B cell (primary cell): ENCODE results near the gene NMT1. TPM values are rescaled to one million over a fixed set of nuclear protein-coding genes. Genes with fewer than 3 reads are reported as not detected.
A peak's percentile ranks its signal among the peaks of the same experiment; 100 is the strongest.

ENCODE experiments used
- ATAC-seq: fragments of 200-7000 bp; cut with Tn5 transposase; one replicate; pipeline ENCODE4 v1.10.0; 2021; ENCODE audit warnings: low read depth, mild to moderate bottlenecking, moderate number of reproducible peaks, moderate library complexity
- CTCF ChIA-PET: fragments of 350-600 bp; sonication (Branson Sonifier 250); formaldehyde crosslinking; loops from one replicate; lab custom pipeline; 2021; ENCODE audit warnings: antibody characterized with exemption, inconsistent platforms; lab: Charles Lee
- POLR2A ChIA-PET: fragments of 350-600 bp; sonication (Branson Sonifier 250); formaldehyde crosslinking; loops from one replicate; lab custom pipeline; 2021; ENCODE audit warnings: antibody characterized with exemption; lab: Charles Lee
- DNase-seq: peaks from one replicate; pipeline ENCODE4 v3.0.0; 2013
- H2AFZ ChIP-seq: 2 replicates; pipeline ENCODE4 v1.6.1; 2012; ENCODE audit warnings: mild to moderate bottlenecking, low read depth, low read length; ENCODE audit not compliant: insufficient read depth, poor library complexity, severe bottlenecking
- H3K27ac ChIP-seq, 2 donors: 1 replicate in 1 of 2; 2 replicates in 1 of 2; pipeline ENCODE4 v1.5.1; 2012 to 2013; ENCODE audit warnings: low read length in 2 of 2, mild to moderate bottlenecking in 2 of 2, moderate library complexity in 1 of 2
- H3K27me3 ChIP-seq, 4 experiments: fragments of 200-600 bp in 1 of 4; sonication (generic) in 1 of 4; replicated peaks in 1 of 4; 1 replicate in 2 of 4; 2 replicates in 2 of 4; pipeline versions ENCODE4 v1.6.1 to v1.7.0; 2013 to 2016; ENCODE audit warnings: low read length in 3 of 4, mild to moderate bottlenecking in 2 of 4, mixed read lengths in 1 of 4, moderate library complexity in 1 of 4; ENCODE audit not compliant: insufficient read depth in 4 of 4, control insufficient read depth in 3 of 4; ENCODE audit errors: control extremely low read depth in 1 of 4
- H3K36me3 ChIP-seq, 2 experiments: replicated peaks in 1 of 2; 1 replicate in 1 of 2; 2 replicates in 1 of 2; pipeline versions ENCODE4 v1.6.1 to v1.7.1; 2013; ENCODE audit warnings: low read length in 1 of 2; ENCODE audit not compliant: insufficient read depth in 2 of 2, control insufficient read depth in 1 of 2; ENCODE audit errors: control extremely low read depth in 1 of 2, extremely low read depth in 1 of 2
- H3K4me1 ChIP-seq, 2 donors: fragments of 200-600 bp in 1 of 2; sonication (generic) in 1 of 2; 1 replicate in 1 of 2; 2 replicates in 1 of 2; pipeline versions ENCODE4 v1.5.1 to v1.6.1; 2013 to 2017; ENCODE audit warnings: low read length in 2 of 2; ENCODE audit not compliant: control insufficient read depth in 2 of 2, insufficient read depth in 2 of 2
- H3K4me2 ChIP-seq: replicated peaks from 2 replicates; pipeline ENCODE3; 2012; ENCODE audit warnings: mild to moderate bottlenecking, low read depth, low read length; ENCODE audit not compliant: poor library complexity, severe bottlenecking
- H3K4me3 ChIP-seq, 5 experiments: fragments of 200-600 bp in 1 of 5; sonication (generic) in 1 of 5; 1 replicate in 3 of 5; 2 replicates in 2 of 5; pipeline versions ENCODE4 v1.5.1 to v1.7.0; 2011 to 2016; ENCODE audit warnings: low read length in 4 of 5, mild to moderate bottlenecking in 4 of 5, low read depth in 2 of 5, control low read depth in 1 of 5, moderate library complexity in 1 of 5; ENCODE audit not compliant: insufficient read depth in 1 of 5; ENCODE audit errors: control extremely low read depth in 1 of 5, extremely low read depth in 1 of 5
- H3K79me2 ChIP-seq: fragments of 200-600 bp; sonication (generic); one replicate; pipeline ENCODE4 v1.6.0; 2016; ENCODE audit warnings: low read length; ENCODE audit not compliant: control insufficient read depth, insufficient read depth
- H3K9ac ChIP-seq: fragments of 200-600 bp; sonication (generic); 2 replicates; pipeline ENCODE4 v1.6.1; 2017; ENCODE audit warnings: mild to moderate bottlenecking, low read length, moderate library complexity
- H3K9me3 ChIP-seq, 3 donors: one replicate each; pipeline versions ENCODE4 v1.6.1 to v1.7.1; 2013; ENCODE audit warnings: low read length in 2 of 3; ENCODE audit not compliant: control insufficient read depth in 2 of 3, insufficient read depth in 1 of 3; ENCODE audit errors: control extremely low read depth in 1 of 3
- H4K20me1 ChIP-seq: 2 replicates; pipeline ENCODE4 v1.6.0; 2012; ENCODE audit warnings: mild to moderate bottlenecking, low read length; ENCODE audit not compliant: insufficient read depth, control insufficient read depth, poor library complexity, severe bottlenecking
- H3K27ac Mint-ChIP-seq: one replicate; pipeline ENCODE4 v1.8.0; 2021; ENCODE audit warnings: mixed read lengths
- H3K27me3 Mint-ChIP-seq: one replicate; pipeline ENCODE4 v1.8.0; 2021; ENCODE audit warnings: mixed read lengths
- H3K4me1 Mint-ChIP-seq: one replicate; pipeline ENCODE4 v1.8.0; 2021; ENCODE audit warnings: mixed read lengths
- H3K4me3 Mint-ChIP-seq: one replicate; pipeline ENCODE4 v1.8.0; 2021; ENCODE audit warnings: mixed read lengths
- H3K9me3 Mint-ChIP-seq: one replicate; pipeline ENCODE4 v1.8.0; 2022; ENCODE audit warnings: mixed read lengths; ENCODE audit not compliant: insufficient read depth
- CTCF ChIP-seq: fragments of 200-600 bp; IDR thresholded peaks from one replicate; pipeline ENCODE4 v1.8.0; 2022; ENCODE audit warnings: antibody characterized with exemption, mild to moderate bottlenecking
- EZH2 ChIP-seq: IDR thresholded peaks from 2 replicates; pipeline ENCODE4 v1.6.1; 2012; ENCODE audit warnings: borderline replicate concordance, low read depth, mild to moderate bottlenecking, moderate library complexity, low read length; ENCODE audit not compliant: insufficient read depth, poor library complexity, severe bottlenecking
- WGBS: methylation state at CpG from one replicate; pipeline ENCODE4 v1.1.5; 2013; ENCODE audit warnings: missing lambda C conversion rate; ENCODE audit not compliant: insufficient coverage; 5-methylcytosine and 5-hydroxymethylcytosine counted together
- intact Hi-C: fragments of 100-400 bp; cut with micrococcal nuclease; formaldehyde crosslinking; loops from one replicate; pipeline ENCODE4 v1.10.0; 2022
- polyA plus RNA-seq: library from polyadenylated mRNA; depleted of rRNA; stranded (reverse); fragments of >200 nt; gene quantifications from 2 replicates; pipeline ENCODE4 v1.2.3, GENCODE V29; 2012
- total RNA-seq, 2 donors: library from RNA; stranded (reverse); fragments of 120-200 nt in 1 of 2; gene quantifications; 1 replicate in 1 of 2; 2 replicates in 1 of 2; pipeline versions ENCODE4 v1.2.3 to v1.2.4, GENCODE V29; 2013 to 2022

NMT1 gene
- total and polyA plus RNA-seq, 2 donors (not counting 1 experiment from before 2014, with no cell fraction given), result 30.1 to 134 TPM

GRCh38 chr17:45018514-45018847 lies 42.6 kb upstream of the NMT1 start:
- POLR2A ChIA-PET, result no interaction called here
- no peak overlapping the region for H3K27ac Mint-ChIP-seq
- peak overlapping the region; percentile 58 for H3K9ac ChIP-seq
- H3K4me1 Mint-ChIP-seq, result peaks cover 27% of the 10 kb centered on the region
- peaks cover 0 to 43% (median 34%) of the 10 kb centered on the region in 4 experiments for H3K27me3 ChIP-seq
- no peaks in the 10 kb centered on the region for H3K36me3 ChIP-seq
- H3K27ac ChIP-seq, result no peak overlapping the region
- peak overlapping the region; percentile 88 for H3K4me2 ChIP-seq
- H3K4me1 ChIP-seq, result peaks cover 27 to 28% of the 10 kb centered on the region in 2 donors
- CTCF ChIA-PET, result interaction anchor here (8.5 kb wide), 1 partner anchor 98 kb away, joined by 95 read pairs; no protein-coding TSS in a partner anchor
- TF ChIP-seq CTCF (no peak), EZH2 (no peak)
- ATAC-seq (no peak), DNase-seq (peak; percentile 22)
- peaks cover 0 to 16% (median 0%) of the 10 kb centered on the region in 3 donors for H3K9me3 ChIP-seq
- H4K20me1 ChIP-seq, result no peaks in the 10 kb centered on the region
- no peaks in the 10 kb centered on the region for H3K9me3 Mint-ChIP-seq
- H3K27me3 Mint-ChIP-seq, result peaks cover 39% of the 10 kb centered on the region
- H3K4me3 ChIP-seq, result peak overlapping the region in 2 of 5 experiments; percentile 30 to 56
- peak overlapping the region; percentile 88 for H3K4me3 Mint-ChIP-seq
- WGBS, result 11% methylated on average over 2 of the region's 4 CpGs
- intact Hi-C loops, result no loop called here
- H2AFZ ChIP-seq, result peak overlapping the region; percentile 58
- no peaks in the 10 kb centered on the region for H3K79me2 ChIP-seq

- Mint-ChIP-seq H3K4me1 (peaks cover 27% of the 10 kb centered on the region), H3K27ac (no peak overlapping the region), H3K27me3 (peaks cover 39% of the 10 kb centered on the region), H3K4me3 (peak overlapping the region; percentile 88), H3K9me3 (no peaks in the 10 kb centered on the region)
- CTCF ChIA-PET, result interaction anchor here (1.3 to 8.5 kb wide), 2 partner anchors 28 to 99 kb away, joined by 3 to 95 read pairs; no protein-coding TSS in a partner anchor
- Histone ChIP-seq H3K27ac (no peak overlapping the region), H3K9ac (peak overlapping the region; percentile 58), H3K4me1 (peaks cover 27 to 28% of the 10 kb centered on the region in 2 donors), H4K20me1 (no peaks in the 10 kb centered on the region), H3K27me3 (peaks cover 0 to 43% (median 34%) of the 10 kb centered on the region in 4 experiments), H3K79me2 (no peaks in the 10 kb centered on the region), H2AFZ (peak overlapping the region; percentile 58), H3K4me3 (peak overlapping the region in 3 of 5 experiments; percentile 30 to 56 (median 38)), H3K4me2 (peak overlapping the region; percentile 88), H3K36me3 (peaks cover 0 to 2% of the 10 kb centered on the region in 2 experiments), H3K9me3 (peaks cover 0 to 16% (median 0%) of the 10 kb centered on the region in 3 donors)
- intact Hi-C loops, result loop anchor here (1.0 kb wide), 1 partner anchor 39 kb away; no protein-coding TSS in a partner anchor
- peak; percentile 49 for DNase-seq
- WGBS, result 3% methylated on average over 82 of the region's 82 CpGs
- ATAC-seq, result peak; percentile 31
- peak; percentile 73 for TF ChIP-seq EZH2
- TF ChIP-seq CTCF, result no peak
- POLR2A ChIA-PET, result no interaction called here
Observed at GRCh38 chr17:45018848-45019711, 42.0 kb upstream of the NMT1 start.
